RWPE2 (cell line): ENCODE data around the gene EML1.

ENCODE experiments used
- ATAC-seq: fragments of 200-7000 bp; cut with Tn5 transposase; 3 replicates; pipeline ENCODE4 v1.9.1; 2021; ENCODE audit warnings: low read depth
- DNase-seq: peaks from one replicate; pipeline ENCODE4 v3.0.0-alpha.2; 2020; ENCODE audit warnings: low spot score
- H3K27ac ChIP-seq: fragments of 450-650 bp; 2 replicates; pipeline ENCODE4 v1.5.1; 2017; ENCODE audit warnings: mild to moderate bottlenecking; ENCODE audit not compliant: poor library complexity, severe bottlenecking
- H3K27me3 ChIP-seq: fragments of 250-450 bp; sonication (Bioruptor Pico); 2 replicates; pipeline ENCODE4 v1.5.1; 2021; ENCODE audit warnings: mild to moderate bottlenecking, moderate library complexity; ENCODE audit not compliant: insufficient read depth, poor library complexity, severe bottlenecking
- H3K36me3 ChIP-seq: fragments of 250-450 bp; sonication (Bioruptor Pico); 2 replicates; pipeline ENCODE4 v1.5.1; 2020; ENCODE audit warnings: low read depth, mild to moderate bottlenecking, moderate library complexity
- H3K4me1 ChIP-seq: fragments of 250-450 bp; sonication (Bioruptor Pico); 2 replicates; pipeline ENCODE4 v1.5.1; 2021; ENCODE audit warnings: mild to moderate bottlenecking, moderate library complexity; ENCODE audit not compliant: insufficient read depth, poor library complexity, severe bottlenecking
- H3K4me3 ChIP-seq: fragments of 250-450 bp; sonication (Bioruptor Pico); 2 replicates; pipeline ENCODE4 v1.5.1; 2021; ENCODE audit warnings: mild to moderate bottlenecking, moderate library complexity; ENCODE audit not compliant: severe bottlenecking
- H3K9me3 ChIP-seq: fragments of 250-450 bp; sonication (Bioruptor Pico); 2 replicates; pipeline ENCODE4 v1.5.1; 2021; ENCODE audit warnings: mild to moderate bottlenecking, moderate library complexity; ENCODE audit not compliant: severe bottlenecking
- TF ChIP-seq, protein P1 (sequence below): fragments of 450-650 bp; IDR thresholded peaks from one replicate; pipeline ENCODE4 v1.5.1; 2017; ENCODE audit warnings: mild to moderate bottlenecking, moderate library complexity; ENCODE audit not compliant: poor library complexity, severe bottlenecking

The EML1 gene

DNA sequence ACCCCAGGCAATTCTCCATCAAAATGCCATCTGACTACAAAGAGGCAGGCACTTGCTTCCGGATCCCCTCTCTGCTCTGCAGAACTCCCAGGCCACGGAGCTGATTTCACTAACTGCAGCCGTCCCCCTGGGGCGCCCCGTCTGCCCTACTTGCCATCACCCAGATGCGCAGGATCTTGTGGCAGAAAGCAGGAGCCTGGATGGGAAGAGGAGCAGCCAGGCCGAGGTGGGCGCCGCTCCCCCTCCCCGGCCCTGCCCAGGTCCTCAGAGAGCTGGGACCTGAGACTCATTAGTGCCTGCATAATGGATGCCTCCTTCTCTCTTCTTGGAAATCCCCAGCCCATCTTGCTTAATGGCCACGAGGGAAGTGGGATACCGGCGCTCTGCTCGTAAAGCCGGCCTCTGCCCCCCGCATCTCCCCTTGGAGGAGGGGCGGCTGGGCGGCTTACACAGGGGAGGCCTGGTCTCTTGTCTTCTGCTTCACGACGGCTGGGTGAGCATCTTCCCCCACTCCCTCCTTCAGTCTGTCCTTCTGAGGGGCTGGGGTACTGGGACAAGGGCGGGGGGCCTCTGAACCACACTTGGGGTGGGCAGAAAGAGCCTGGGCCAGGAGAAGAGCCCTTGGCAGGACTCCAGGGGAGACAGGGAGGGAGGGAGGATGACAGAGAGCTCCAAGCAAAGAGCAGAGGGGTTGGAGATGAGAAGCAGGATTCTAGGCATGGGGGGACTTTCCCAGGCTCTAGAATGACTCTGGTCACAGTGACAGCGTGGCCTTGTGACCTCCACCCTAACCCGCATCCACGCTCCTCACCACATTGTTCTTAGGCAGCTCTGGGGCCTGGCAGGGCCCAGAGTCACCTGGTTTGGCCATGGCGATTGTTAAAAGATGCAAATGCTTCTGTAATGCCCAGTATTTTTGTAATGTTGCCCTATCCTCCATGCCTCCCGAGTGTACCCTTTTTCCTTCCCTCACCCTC lies 19.4 kb upstream of the EML1 start:
- peaks cover 5% of the 10 kb centered on the region for H3K4me1 ChIP-seq
- no peak overlapping the region for H3K4me3 ChIP-seq
- peaks cover 6% of the 10 kb centered on the region for H3K9me3 ChIP-seq
- no peak for DNase-seq
- TF ChIP-seq, protein P1, sequence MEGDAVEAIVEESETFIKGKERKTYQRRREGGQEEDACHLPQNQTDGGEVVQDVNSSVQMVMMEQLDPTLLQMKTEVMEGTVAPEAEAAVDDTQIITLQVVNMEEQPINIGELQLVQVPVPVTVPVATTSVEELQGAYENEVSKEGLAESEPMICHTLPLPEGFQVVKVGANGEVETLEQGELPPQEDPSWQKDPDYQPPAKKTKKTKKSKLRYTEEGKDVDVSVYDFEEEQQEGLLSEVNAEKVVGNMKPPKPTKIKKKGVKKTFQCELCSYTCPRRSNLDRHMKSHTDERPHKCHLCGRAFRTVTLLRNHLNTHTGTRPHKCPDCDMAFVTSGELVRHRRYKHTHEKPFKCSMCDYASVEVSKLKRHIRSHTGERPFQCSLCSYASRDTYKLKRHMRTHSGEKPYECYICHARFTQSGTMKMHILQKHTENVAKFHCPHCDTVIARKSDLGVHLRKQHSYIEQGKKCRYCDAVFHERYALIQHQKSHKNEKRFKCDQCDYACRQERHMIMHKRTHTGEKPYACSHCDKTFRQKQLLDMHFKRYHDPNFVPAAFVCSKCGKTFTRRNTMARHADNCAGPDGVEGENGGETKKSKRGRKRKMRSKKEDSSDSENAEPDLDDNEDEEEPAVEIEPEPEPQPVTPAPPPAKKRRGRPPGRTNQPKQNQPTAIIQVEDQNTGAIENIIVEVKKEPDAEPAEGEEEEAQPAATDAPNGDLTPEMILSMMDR = no peak
- no peak for ATAC-seq
- no peaks in the 10 kb centered on the region for H3K27me3 ChIP-seq
- H3K36me3 ChIP-seq = no peaks in the 10 kb centered on the region; the same call in 1 of the 2 replicates
- no peak overlapping the region for H3K27ac ChIP-seq

DNA sequence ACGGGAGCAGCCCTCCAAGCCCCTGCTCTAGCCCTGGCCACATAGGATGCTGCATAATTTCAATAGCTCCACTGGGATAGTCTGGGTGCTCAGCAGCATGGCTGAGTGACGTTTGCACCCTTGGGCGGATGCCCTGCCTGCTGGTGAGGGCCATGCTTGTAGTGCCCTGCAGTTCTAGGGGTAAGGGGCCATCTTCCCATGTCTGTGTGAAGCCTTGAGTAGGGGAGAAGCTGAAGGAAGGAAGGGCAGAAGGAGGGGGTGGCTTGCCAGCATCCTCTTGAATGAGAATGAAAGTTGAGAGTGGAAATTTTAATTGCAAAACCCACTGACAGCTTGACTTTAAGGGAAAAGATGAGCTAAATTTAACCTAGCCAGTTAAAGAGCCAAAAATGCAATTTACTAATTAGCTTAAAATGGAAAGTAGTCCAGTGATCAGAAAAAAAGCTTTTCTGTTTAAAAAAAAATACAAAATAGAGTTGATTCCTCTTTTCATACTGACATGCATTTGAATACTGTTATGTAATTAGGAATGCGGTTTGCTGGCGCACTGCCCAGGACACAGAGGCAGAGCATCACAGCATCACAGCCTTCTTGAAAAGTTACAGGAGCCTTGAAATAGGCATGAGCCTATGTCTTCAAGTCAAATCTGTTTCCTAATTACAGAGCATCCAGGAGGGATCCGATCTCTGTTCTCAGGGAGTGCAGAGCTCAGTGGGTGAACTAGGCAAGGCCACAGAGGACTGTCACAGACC lies 18.5 kb upstream of the EML1 start:
- peaks cover 6% of the 10 kb centered on the region for H3K9me3 ChIP-seq
- H3K4me1 ChIP-seq = peaks cover 5% of the 10 kb centered on the region
- DNase-seq (no peak), ATAC-seq (no peak)
- H3K27ac ChIP-seq = no peak overlapping the region
- H3K27me3 ChIP-seq = no peaks in the 10 kb centered on the region
- TF ChIP-seq, protein P1 = no peak
- no peak overlapping the region for H3K4me3 ChIP-seq
- no peaks in the 10 kb centered on the region; the same call in 1 of the 2 replicates for H3K36me3 ChIP-seq

DNA sequence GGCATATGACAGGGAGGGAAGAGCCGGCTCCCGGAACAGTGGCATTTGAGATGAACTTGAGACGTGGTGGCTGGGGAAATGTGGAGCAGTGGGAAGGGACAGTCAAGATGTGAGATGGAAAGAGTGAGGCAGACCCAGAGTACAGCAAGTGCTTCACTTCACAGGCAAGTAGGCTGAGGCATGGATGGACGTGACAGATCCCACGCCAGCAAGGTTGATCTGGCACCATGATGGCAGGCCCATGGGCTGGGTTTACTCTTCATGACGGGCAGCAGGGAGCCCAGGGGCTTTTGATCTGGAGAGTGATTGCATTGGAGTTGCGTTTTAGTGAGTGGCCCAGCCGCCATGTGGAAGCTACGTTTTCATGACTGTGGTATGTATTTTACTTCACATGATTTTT lies 17.9 kb upstream of the EML1 start:
- H3K27ac ChIP-seq = no peak overlapping the region
- ATAC-seq (no peak), DNase-seq (no peak)
- H3K4me1 ChIP-seq = peaks cover 5% of the 10 kb centered on the region
- no peak overlapping the region for H3K4me3 ChIP-seq
- TF ChIP-seq, protein P1 = no peak
- H3K27me3 ChIP-seq = no peaks in the 10 kb centered on the region
- H3K9me3 ChIP-seq = peaks cover 6% of the 10 kb centered on the region
- no peaks in the 10 kb centered on the region; the same call in 1 of the 2 replicates for H3K36me3 ChIP-seq

DNA sequence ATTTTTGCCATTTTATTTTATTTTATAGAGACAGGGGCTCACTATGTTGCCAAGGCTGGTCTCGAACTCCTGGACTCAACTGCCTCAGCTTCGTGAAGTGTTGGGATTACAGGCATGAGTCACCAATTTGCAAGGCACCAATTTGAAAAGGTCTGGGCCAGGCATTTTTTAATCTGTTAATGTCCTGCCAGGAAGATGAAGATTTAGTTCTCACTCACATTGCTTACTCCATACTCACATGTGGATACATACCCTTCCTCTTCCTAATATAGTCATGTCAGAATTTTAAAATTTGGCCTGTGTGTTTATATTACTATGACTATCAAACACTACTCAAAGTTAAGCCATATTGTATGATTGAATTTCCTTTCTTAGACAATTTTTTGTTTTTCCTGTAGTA lies 15.3 kb upstream of the EML1 start:
- peaks cover 6% of the 10 kb centered on the region for H3K9me3 ChIP-seq
- H3K4me3 ChIP-seq = no peak overlapping the region
- TF ChIP-seq, protein P1 = no peak
- no peak overlapping the region for H3K27ac ChIP-seq
- DNase-seq (no peak), ATAC-seq (no peak)
- H3K4me1 ChIP-seq = peaks cover 2% of the 10 kb centered on the region
- H3K27me3 ChIP-seq = no peaks in the 10 kb centered on the region
- no peaks in the 10 kb centered on the region; the same call in 1 of the 2 replicates for H3K36me3 ChIP-seq
